H1 (cell line): ENCODE measurements around the gene CNTNAP1. TPM values are rescaled to one million over a fixed set of nuclear protein-coding genes. Genes with fewer than 3 reads are reported as not detected.

Experiments used
- BRCA1 ChIP-seq: IDR thresholded peaks from 2 replicates; pipeline ENCODE4 v1.6.1; 2012; ENCODE audit warnings: low read depth, low read length, improper control_type of control experiment
- CEBPB ChIP-seq: IDR thresholded peaks from 2 replicates; pipeline ENCODE4 v1.6.1; 2012; ENCODE audit warnings: low read depth, low read length
- CHD2 ChIP-seq: IDR thresholded peaks from 2 replicates; pipeline ENCODE4 v1.6.1; 2012; ENCODE audit warnings: low read length, improper control_type of control experiment
- JUND ChIP-seq: IDR thresholded peaks from 2 replicates; pipeline ENCODE4 v1.6.1; 2011; ENCODE audit warnings: mild to moderate bottlenecking, improper control_type of control experiment, low read length
- KDM4A ChIP-seq: IDR thresholded peaks from one replicate; pipeline ENCODE4 v1.7.1; 2012; ENCODE audit warnings: low read depth, mild to moderate bottlenecking, moderate library complexity, low read length, inconsistent platforms; ENCODE audit not compliant: severe bottlenecking
- KDM5A ChIP-seq: fragments of 200-600 bp; IDR thresholded peaks from 2 replicates; pipeline ENCODE4 v1.7.1; 2012; ENCODE audit warnings: mild to moderate bottlenecking, low read length, inconsistent platforms, mixed read lengths
- RFX5 ChIP-seq: IDR thresholded peaks from 2 replicates; pipeline ENCODE4 v1.6.1; 2011; ENCODE audit warnings: low read depth, low read length, improper control_type of control experiment, borderline replicate concordance
- SIX5 ChIP-seq: IDR thresholded peaks from 2 replicates; pipeline ENCODE4 v1.6.1; 2011; ENCODE audit warnings: mild to moderate bottlenecking, low read depth, low read length
- SP1 ChIP-seq: IDR thresholded peaks from 2 replicates; pipeline ENCODE4 v1.6.1; 2011; ENCODE audit warnings: low read depth, low read length
- SUZ12 ChIP-seq: fragments of 200-600 bp; sonication (generic); IDR thresholded peaks from 2 replicates; pipeline ENCODE4 v1.6.1; 2012; ENCODE audit warnings: mild to moderate bottlenecking, inconsistent platforms, low read length, moderate library complexity, mixed read lengths
- polyA plus RNA-seq, 7 experiments: library from polyadenylated mRNA; depleted of rRNA in 3 of 7; stranded (reverse) in 5 of 7; unstranded in 2 of 7; fragments of >200 nt in 5 of 7; fragments of 200-250 nt in 2 of 7; gene quantifications; 1 replicate in 5 of 7; 2 replicates in 1 of 7; 4 replicates in 1 of 7; pipeline versions ENCODE4 v1.2.1 to v1.2.3, GENCODE V29; 2011 to 2013; ENCODE audit warnings: missing spikeins in 2 of 7, mixed read lengths in 2 of 7
- total RNA-seq: library from RNA; stranded (reverse); fragmentation: NEBNext Ultra II Directional; extraction: Animal tissue kit (Norgen Biotek cat#: 25700); gene quantifications from 2 replicates; pipeline ENCODE4 v1.2.1, GENCODE V29; 2021
- TF ChIP-seq, protein P1 (sequence below): fragments of 300-600 bp; sonication (generic); IDR thresholded peaks from 2 replicates; pipeline ENCODE4 v1.7.1; 2012; ENCODE audit warnings: low read length, moderate library complexity, mild to moderate bottlenecking, inconsistent platforms; ENCODE audit not compliant: insufficient replicate concordance

CNTNAP1 gene
- total and polyA plus RNA-seq, 2 of the 8 experiments (the other 6 are each of a cell fraction or from before 2014, with no cell fraction given): 4.7 to 10.0 TPM

DNA sequence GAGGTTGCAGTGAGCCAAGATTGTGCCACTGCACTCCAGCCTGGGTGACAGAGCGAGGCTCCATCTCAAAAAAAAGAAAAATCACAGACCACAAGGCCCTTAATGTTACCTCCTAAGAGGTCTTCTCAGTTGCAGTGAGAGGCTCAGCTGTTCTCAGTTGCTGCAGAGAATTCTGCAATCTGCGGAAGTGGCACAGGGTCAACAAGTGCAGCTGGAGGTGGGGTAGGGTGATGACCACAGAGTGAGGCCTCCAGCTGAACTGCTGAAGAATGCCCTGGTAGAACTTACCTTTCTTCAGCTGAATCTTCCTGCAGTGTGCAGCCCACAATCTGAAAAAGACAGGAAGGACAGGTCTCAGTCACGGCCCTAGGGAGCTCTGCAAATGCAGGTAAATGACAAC, 26.3 kb downstream of the CNTNAP1 start (continued):
- TF ChIP-seq, protein P1, sequence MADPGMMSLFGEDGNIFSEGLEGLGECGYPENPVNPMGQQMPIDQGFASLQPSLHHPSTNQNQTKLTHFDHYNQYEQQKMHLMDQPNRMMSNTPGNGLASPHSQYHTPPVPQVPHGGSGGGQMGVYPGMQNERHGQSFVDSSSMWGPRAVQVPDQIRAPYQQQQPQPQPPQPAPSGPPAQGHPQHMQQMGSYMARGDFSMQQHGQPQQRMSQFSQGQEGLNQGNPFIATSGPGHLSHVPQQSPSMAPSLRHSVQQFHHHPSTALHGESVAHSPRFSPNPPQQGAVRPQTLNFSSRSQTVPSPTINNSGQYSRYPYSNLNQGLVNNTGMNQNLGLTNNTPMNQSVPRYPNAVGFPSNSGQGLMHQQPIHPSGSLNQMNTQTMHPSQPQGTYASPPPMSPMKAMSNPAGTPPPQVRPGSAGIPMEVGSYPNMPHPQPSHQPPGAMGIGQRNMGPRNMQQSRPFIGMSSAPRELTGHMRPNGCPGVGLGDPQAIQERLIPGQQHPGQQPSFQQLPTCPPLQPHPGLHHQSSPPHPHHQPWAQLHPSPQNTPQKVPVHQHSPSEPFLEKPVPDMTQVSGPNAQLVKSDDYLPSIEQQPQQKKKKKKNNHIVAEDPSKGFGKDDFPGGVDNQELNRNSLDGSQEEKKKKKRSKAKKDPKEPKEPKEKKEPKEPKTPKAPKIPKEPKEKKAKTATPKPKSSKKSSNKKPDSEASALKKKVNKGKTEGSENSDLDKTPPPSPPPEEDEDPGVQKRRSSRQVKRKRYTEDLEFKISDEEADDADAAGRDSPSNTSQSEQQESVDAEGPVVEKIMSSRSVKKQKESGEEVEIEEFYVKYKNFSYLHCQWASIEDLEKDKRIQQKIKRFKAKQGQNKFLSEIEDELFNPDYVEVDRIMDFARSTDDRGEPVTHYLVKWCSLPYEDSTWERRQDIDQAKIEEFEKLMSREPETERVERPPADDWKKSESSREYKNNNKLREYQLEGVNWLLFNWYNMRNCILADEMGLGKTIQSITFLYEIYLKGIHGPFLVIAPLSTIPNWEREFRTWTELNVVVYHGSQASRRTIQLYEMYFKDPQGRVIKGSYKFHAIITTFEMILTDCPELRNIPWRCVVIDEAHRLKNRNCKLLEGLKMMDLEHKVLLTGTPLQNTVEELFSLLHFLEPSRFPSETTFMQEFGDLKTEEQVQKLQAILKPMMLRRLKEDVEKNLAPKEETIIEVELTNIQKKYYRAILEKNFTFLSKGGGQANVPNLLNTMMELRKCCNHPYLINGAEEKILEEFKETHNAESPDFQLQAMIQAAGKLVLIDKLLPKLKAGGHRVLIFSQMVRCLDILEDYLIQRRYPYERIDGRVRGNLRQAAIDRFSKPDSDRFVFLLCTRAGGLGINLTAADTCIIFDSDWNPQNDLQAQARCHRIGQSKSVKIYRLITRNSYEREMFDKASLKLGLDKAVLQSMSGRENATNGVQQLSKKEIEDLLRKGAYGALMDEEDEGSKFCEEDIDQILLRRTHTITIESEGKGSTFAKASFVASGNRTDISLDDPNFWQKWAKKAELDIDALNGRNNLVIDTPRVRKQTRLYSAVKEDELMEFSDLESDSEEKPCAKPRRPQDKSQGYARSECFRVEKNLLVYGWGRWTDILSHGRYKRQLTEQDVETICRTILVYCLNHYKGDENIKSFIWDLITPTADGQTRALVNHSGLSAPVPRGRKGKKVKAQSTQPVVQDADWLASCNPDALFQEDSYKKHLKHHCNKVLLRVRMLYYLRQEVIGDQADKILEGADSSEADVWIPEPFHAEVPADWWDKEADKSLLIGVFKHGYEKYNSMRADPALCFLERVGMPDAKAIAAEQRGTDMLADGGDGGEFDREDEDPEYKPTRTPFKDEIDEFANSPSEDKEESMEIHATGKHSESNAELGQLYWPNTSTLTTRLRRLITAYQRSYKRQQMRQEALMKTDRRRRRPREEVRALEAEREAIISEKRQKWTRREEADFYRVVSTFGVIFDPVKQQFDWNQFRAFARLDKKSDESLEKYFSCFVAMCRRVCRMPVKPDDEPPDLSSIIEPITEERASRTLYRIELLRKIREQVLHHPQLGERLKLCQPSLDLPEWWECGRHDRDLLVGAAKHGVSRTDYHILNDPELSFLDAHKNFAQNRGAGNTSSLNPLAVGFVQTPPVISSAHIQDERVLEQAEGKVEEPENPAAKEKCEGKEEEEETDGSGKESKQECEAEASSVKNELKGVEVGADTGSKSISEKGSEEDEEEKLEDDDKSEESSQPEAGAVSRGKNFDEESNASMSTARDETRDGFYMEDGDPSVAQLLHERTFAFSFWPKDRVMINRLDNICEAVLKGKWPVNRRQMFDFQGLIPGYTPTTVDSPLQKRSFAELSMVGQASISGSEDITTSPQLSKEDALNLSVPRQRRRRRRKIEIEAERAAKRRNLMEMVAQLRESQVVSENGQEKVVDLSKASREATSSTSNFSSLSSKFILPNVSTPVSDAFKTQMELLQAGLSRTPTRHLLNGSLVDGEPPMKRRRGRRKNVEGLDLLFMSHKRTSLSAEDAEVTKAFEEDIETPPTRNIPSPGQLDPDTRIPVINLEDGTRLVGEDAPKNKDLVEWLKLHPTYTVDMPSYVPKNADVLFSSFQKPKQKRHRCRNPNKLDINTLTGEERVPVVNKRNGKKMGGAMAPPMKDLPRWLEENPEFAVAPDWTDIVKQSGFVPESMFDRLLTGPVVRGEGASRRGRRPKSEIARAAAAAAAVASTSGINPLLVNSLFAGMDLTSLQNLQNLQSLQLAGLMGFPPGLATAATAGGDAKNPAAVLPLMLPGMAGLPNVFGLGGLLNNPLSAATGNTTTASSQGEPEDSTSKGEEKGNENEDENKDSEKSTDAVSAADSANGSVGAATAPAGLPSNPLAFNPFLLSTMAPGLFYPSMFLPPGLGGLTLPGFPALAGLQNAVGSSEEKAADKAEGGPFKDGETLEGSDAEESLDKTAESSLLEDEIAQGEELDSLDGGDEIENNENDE: no peak
- no peak for TF ChIP-seq BRCA1
- no peak for TF ChIP-seq JUND
- TF ChIP-seq KDM4A: no peak
- TF ChIP-seq SP1: no peak
- no peak for TF ChIP-seq CHD2
- TF ChIP-seq SIX5: no peak
- TF ChIP-seq SUZ12: no peak
- TF ChIP-seq RFX5: no peak
- TF ChIP-seq CEBPB: no peak
- TF ChIP-seq KDM5A: no peak
